ENCODE measurements around the gene TCEA2. TPM values are rescaled to one million over a fixed set of nuclear protein-coding genes. Genes with fewer than 3 reads are reported as not detected.

TCEA2 gene
- total RNA-seq, 6 experiments from 2014 or later, result 14.8 to 45.6 (median 28.6) TPM

DNA sequence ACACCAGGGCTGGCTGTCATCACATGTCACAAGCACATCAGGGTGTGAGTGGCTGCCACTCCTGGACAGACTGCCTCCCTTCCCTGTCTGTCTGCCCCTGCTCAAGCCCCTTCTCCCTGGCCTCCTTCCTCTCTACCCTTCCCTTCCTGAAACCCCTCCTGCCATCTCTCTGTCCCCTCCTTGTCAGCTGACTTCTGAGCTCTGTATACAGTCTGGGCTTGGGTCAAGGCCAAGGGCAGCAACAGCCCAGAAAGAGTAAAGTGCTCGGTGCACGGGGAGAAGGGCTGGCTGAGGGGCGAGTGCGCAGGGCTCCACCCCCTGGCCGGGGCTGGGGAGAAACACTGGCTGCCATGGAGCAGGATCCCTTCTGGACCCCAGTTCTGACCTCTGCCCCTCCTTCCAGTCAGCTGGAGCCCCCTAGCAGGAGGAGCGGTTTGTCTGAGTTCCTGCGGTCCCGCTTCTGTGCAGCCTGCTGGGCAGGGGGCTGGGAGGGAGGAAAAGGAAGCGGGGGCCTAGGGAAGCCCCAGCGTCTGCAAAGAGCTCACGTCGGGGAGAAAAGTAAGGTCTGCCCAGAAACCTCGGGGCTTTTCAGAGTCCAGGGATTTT lies 19.2 kb downstream of the TCEA2 start:
- no peak for ATAC-seq

DNA sequence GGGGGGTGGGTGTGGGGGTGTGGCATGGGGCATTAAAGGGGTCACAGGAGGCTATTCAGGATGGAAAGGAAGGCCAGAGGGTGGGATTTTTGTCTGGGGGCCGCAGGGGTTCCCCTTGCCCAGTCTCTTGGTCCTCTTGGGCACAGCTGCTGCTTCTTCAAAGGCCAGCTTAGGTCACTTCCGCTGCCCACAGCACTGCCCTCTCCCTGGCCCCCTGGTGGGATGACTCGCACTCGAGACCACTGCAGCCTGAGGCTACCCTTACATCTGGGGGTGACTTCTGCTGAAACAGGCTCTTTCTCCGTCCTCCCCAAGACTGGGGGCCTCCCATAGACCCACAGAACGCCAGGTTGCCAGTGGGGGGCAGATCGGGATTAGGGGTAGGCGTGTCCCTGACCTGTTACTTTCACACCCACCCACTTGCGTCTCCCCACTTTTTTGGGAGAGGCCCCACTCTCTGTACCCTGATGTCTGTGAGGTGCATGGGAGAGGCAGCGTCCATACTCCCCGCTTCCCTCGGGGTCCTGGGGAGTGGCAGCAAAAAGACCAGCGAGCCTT lies 19.9 kb downstream of the TCEA2 start:
- DNase-seq (no peak), ATAC-seq (no peak)
- H3K9me3 ChIP-seq, result no peaks in the 10 kb centered on the region
- peaks cover 0 to 18% (median 1%) of the 10 kb centered on the region in 4 donors for H3K4me1 ChIP-seq
- H3K4me3 ChIP-seq, result peak overlapping the region in 2 of 3 donors; percentile 38 to 50
- H3K27ac ChIP-seq, result no peak overlapping the region
- no peaks in the 10 kb centered on the region for H3K36me3 ChIP-seq
- H3K27me3 ChIP-seq, result peaks cover 0 to 12% of the 10 kb centered on the region in 2 donors
- 4% methylated on average over 8 of the region's 13 CpGs for WGBS (ENCODE audit: insufficient coverage, low coverage, low lambda C conversion rate, missing lambda C conversion rate)
- TF ChIP-seq, protein P1, sequence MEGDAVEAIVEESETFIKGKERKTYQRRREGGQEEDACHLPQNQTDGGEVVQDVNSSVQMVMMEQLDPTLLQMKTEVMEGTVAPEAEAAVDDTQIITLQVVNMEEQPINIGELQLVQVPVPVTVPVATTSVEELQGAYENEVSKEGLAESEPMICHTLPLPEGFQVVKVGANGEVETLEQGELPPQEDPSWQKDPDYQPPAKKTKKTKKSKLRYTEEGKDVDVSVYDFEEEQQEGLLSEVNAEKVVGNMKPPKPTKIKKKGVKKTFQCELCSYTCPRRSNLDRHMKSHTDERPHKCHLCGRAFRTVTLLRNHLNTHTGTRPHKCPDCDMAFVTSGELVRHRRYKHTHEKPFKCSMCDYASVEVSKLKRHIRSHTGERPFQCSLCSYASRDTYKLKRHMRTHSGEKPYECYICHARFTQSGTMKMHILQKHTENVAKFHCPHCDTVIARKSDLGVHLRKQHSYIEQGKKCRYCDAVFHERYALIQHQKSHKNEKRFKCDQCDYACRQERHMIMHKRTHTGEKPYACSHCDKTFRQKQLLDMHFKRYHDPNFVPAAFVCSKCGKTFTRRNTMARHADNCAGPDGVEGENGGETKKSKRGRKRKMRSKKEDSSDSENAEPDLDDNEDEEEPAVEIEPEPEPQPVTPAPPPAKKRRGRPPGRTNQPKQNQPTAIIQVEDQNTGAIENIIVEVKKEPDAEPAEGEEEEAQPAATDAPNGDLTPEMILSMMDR (IDR thresholded peaks at IDR 0.05), result no peak
- intact Hi-C loops (cut with DNase I), result no loop called here

More for the DNA sequence above, 19.2 kb downstream of the TCEA2 start:
- intact Hi-C loops (cut with DNase I), result no loop called here
- 18% methylated on average over 11 of the region's 13 CpGs for WGBS (ENCODE audit: insufficient coverage, low coverage, low lambda C conversion rate, missing lambda C conversion rate)
- no peak for TF ChIP-seq POLR2A (IDR thresholded peaks at IDR 0.05)
- TF ChIP-seq, protein P1 (IDR thresholded peaks at IDR 0.05), result no peak
- no peak overlapping the region for H3K27ac ChIP-seq
- DNase-seq, result no peak
- H3K4me1 ChIP-seq, result peaks cover 0 to 18% (median 1%) of the 10 kb centered on the region in 4 donors
- H3K36me3 ChIP-seq, result no peaks in the 10 kb centered on the region
- peaks cover 0 to 12% of the 10 kb centered on the region in 2 donors for H3K27me3 ChIP-seq
- H3K4me3 ChIP-seq, result no peak overlapping the region
- no peaks in the 10 kb centered on the region for H3K9me3 ChIP-seq

DNA sequence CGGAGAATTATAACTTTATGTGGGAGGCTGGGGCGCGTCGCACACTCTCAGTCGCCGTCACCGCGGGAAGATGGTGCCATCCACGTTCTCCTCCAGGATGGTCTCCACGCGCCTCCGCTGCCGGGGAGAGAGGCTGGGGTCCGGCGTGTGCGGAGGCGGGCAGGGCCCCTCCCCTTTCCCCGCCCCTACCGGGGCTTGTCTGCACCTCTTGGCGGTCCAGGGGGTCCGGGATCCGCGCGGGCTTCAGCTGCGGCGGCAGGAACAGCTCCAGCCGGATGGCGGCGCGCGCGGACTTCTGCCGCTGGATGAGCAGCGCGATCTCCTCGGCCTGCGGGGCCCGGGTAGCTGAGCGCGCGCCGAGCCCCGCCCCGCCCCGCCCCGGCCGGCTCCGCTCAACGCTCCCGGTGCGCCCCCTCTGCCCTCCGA lies 20.4 kb downstream of the TCEA2 start:
- Histone ChIP-seq H3K36me3 (no peaks in the 10 kb centered on the region), H3K27ac (no peak overlapping the region), H3K4me3 (peak overlapping the region; percentile 38 to 50 (median 41)), H3K27me3 (peaks cover 0 to 12% of the 10 kb centered on the region in 2 donors), H3K9me3 (no peaks in the 10 kb centered on the region), H3K4me1 (peaks cover 0 to 18% (median 1%) of the 10 kb centered on the region in 4 donors)
- 0% methylated on average over 2 of the region's 52 CpGs for WGBS (ENCODE audit: insufficient coverage, low coverage, low lambda C conversion rate, missing lambda C conversion rate)
- ATAC-seq (peak; percentile 60 to 72 (median 64)), DNase-seq (peak; percentile 77 to 84 (median 84))
- TF ChIP-seq POLR2A (IDR thresholded peaks at IDR 0.05), result no peak
- TF ChIP-seq, protein P1 (IDR thresholded peaks at IDR 0.05), result peak; percentile 52 to 68 (median 60)
- intact Hi-C loops (cut with DNase I), result no loop called here

DNA sequence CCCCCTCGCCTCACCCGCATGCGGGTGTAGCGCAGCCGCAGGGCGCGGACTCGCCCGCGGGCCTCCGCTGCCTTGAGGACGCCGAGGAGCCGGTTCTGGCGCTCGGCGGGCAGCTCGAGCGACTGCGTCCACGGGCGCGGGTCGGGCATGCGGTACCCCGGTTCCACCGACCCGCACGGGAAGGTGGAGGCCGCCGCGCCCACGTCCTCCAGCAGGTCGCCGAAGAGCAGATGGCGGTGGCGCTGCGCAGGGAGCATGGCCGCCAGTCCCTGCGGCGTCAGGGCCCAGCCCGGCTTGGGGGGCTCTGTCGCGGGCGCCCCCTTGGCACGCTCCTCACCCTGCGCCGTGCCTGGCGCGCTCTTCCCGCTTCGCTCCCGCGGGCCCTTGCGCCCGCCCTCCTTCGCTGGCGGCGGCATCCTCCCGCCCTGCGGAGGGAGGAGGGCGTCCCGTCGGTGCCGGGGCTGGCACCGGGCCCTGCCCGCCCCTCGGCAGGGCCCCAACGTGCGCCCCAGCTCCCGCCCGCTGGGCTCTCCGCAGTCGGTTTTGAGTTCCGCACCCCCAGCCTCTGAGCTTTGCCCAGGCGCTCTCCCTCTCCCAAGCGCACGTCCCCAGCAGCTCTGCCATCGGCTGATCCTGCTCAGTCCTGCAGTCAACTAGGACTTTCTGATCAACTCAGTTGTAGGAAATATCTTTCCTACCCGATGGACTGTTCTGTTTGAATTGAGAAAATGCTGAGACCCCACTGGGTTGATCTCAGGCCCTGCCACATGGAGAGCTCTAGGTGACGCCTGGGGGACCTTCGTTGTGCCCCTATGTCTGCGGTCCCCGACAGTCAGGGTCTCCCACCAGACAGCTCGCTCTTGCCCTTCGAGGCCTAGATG lies 21.0 kb downstream of the TCEA2 start, which contains the start of gene LKAAEAR1:
Gene LKAAEAR1, minus strand, starts transcription at position 595 of the 881 bp plus-strand sequence. Its CDS starts 179 bp downstream, at position 416.
- H3K27ac ChIP-seq, result no peak within 1 kb of the TSS
- no peaks in the 10 kb centered on the region for H3K9me3 ChIP-seq
- peaks cover 0 to 12% of the 10 kb centered on the region in 2 donors for H3K27me3 ChIP-seq
- TF ChIP-seq, protein P1 (IDR thresholded peaks at IDR 0.05), result no peak
- no peak for TF ChIP-seq POLR2A (IDR thresholded peaks at IDR 0.05)
- peak within 1 kb of the TSS; percentile 38 to 50 (median 41) for H3K4me3 ChIP-seq
- no peak for ATAC-seq
- WGBS (ENCODE audit: insufficient coverage, low coverage, low lambda C conversion rate, missing lambda C conversion rate), result 0% methylated on average over 4 of the region's 86 CpGs
- H3K4me1 ChIP-seq, result peaks cover 0 to 16% (median 1%) of the 10 kb centered on the region in 4 donors
- intact Hi-C loops (cut with DNase I), result no loop called here
- no peak for DNase-seq
- H3K36me3 ChIP-seq, result no peaks in the 10 kb centered on the region
